Tibial nerve (tissue), 4 donors: ENCODE results near the gene PIP5KL1.

ENCODE experiments used
- EP300 ChIP-seq, 2 donors: sonication (generic); formaldehyde crosslinking; IDR thresholded peaks; one replicate each; pipeline ENCODE4 v1.6.1; 2017; ENCODE audit warnings: antibody characterized with exemption in 2 of 2, mild to moderate bottlenecking in 1 of 2
- POLR2A ChIP-seq, 2 donors: fragments of 450-650 bp; IDR thresholded peaks; one replicate each; pipeline ENCODE4 v1.6.1; 2017; ENCODE audit warnings: antibody characterized with exemption in 2 of 2, mild to moderate bottlenecking in 2 of 2, moderate library complexity in 2 of 2
- TF ChIP-seq, protein P1 (sequence below), 5 experiments: fragments of 200-600 bp in 3 of 5; fragments of 450-650 bp in 2 of 5; sonication (generic) in 3 of 5; IDR thresholded peaks; one replicate each; pipeline ENCODE4 v1.5.1; 2016 to 2019; ENCODE audit warnings: antibody characterized with exemption in 5 of 5, mild to moderate bottlenecking in 3 of 5, moderate library complexity in 2 of 5

GRCh38 chr9:127923046-127923445 lies 7.5 kb downstream of the PIP5KL1 start:
- no peak for TF ChIP-seq POLR2A (IDR thresholded peaks at IDR 0.05)
- TF ChIP-seq, protein P1, sequence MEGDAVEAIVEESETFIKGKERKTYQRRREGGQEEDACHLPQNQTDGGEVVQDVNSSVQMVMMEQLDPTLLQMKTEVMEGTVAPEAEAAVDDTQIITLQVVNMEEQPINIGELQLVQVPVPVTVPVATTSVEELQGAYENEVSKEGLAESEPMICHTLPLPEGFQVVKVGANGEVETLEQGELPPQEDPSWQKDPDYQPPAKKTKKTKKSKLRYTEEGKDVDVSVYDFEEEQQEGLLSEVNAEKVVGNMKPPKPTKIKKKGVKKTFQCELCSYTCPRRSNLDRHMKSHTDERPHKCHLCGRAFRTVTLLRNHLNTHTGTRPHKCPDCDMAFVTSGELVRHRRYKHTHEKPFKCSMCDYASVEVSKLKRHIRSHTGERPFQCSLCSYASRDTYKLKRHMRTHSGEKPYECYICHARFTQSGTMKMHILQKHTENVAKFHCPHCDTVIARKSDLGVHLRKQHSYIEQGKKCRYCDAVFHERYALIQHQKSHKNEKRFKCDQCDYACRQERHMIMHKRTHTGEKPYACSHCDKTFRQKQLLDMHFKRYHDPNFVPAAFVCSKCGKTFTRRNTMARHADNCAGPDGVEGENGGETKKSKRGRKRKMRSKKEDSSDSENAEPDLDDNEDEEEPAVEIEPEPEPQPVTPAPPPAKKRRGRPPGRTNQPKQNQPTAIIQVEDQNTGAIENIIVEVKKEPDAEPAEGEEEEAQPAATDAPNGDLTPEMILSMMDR (IDR thresholded peaks at IDR 0.05) = no peak
- no peak for TF ChIP-seq EP300 (IDR thresholded peaks at IDR 0.05)
